MCF 10A (cell line): ENCODE results near the gene DENND5A. TPM values are rescaled to one million over a fixed set of nuclear protein-coding genes. Genes with fewer than 3 reads are reported as not detected.
A peak's percentile ranks its signal among the peaks of the same experiment; 100 is the strongest.

Experiments
- BruUV-seq: library from RNA; stranded (reverse); fragments of 400-500 nt; replicated peaks from 2 replicates; lab custom pipeline; 2021; lab: Mats Ljungman, UMichigan
- CTCF ChIA-PET: fragments of 300-600 bp; sonication (Branson Sonifier 250); formaldehyde crosslinking; extraction: SDS; loops from one replicate; lab custom pipeline; 2021; ENCODE audit warnings: antibody characterized with exemption, inconsistent platforms; lab: Yijun Ruan, JAX
- POLR2A ChIA-PET: fragments of 300-600, 350-650 bp; sonication (Branson Sonifier 250); formaldehyde crosslinking; extraction: SDS; loops from one replicate; lab custom pipeline; 2020; ENCODE audit warnings: antibody characterized with exemption, inconsistent platforms; lab: Yijun Ruan, JAX
- DNase-seq: peaks from one replicate; pipeline ENCODE4 v3.0.0-alpha.2; 2018; ENCODE audit not compliant: unreplicated experiment
- H3K27ac Mint-ChIP-seq: one replicate; pipeline ENCODE4 v1.8.0; 2022; ENCODE audit warnings: mild to moderate bottlenecking, low read depth, mixed read lengths; ENCODE audit not compliant: unreplicated experiment
- H3K27me3 Mint-ChIP-seq: one replicate; pipeline ENCODE4 v1.8.0; 2022; ENCODE audit warnings: mixed read lengths; ENCODE audit not compliant: insufficient read depth, unreplicated experiment
- H3K36me3 Mint-ChIP-seq: one replicate; pipeline ENCODE4 v1.8.0; 2022; ENCODE audit warnings: mild to moderate bottlenecking, moderate library complexity, mixed read lengths; ENCODE audit not compliant: insufficient read depth, unreplicated experiment
- H3K4me1 Mint-ChIP-seq: one replicate; pipeline ENCODE4 v1.8.0; 2022; ENCODE audit warnings: mixed read lengths; ENCODE audit not compliant: insufficient read depth, unreplicated experiment
- H3K4me3 Mint-ChIP-seq: one replicate; pipeline ENCODE4 v1.8.0; 2022; ENCODE audit warnings: mild to moderate bottlenecking, moderate library complexity, mixed read lengths; ENCODE audit not compliant: unreplicated experiment
- H3K9me3 Mint-ChIP-seq: one replicate; pipeline ENCODE4 v1.8.0; 2022; ENCODE audit warnings: mixed read lengths; ENCODE audit not compliant: unreplicated experiment
- CTCF ChIP-seq: fragments of 200-600 bp; IDR thresholded peaks from one replicate; pipeline ENCODE4 v1.8.0; 2022; ENCODE audit warnings: antibody characterized with exemption, mild to moderate bottlenecking; ENCODE audit not compliant: unreplicated experiment
- intact Hi-C: fragments of 100-400 bp; cut with micrococcal nuclease; formaldehyde crosslinking; loops from 2 replicates; pipeline ENCODE4 v1.14.1; 2022
- total RNA-seq: library from RNA; stranded (reverse); gene quantifications from 2 replicates; pipeline ENCODE4 v1.2.3, GENCODE V29; 2022

DENND5A gene
- total RNA-seq, 1 experiment from 2014 or later = 55.4 TPM

GRCh38 chr11:9310485-9311090 is 45.4 kb upstream of the DENND5A start:
- no peak for TF ChIP-seq CTCF
- no TSS peak for BruUV-seq
- ChIA-PET CTCF (interaction anchor here (0.6 kb wide), 2 partner anchors 41 to 449 kb away, joined by 3 to 4 read pairs; no protein-coding TSS in a partner anchor), POLR2A (interaction anchor here (0.7 to 6.4 kb wide), 2 partner anchors 30 to 76 kb away, joined by 4 to 109 read pairs; partner anchors contain the start of gene IPO7)
- peak overlapping the region; percentile 11 for H3K27ac Mint-ChIP-seq
- no peaks in the 10 kb centered on the region for H3K27me3 Mint-ChIP-seq
- DNase-seq = no peak
- intact Hi-C loops = no loop called here
- peaks cover 7% of the 10 kb centered on the region for H3K9me3 Mint-ChIP-seq
- H3K4me1 Mint-ChIP-seq = peaks cover 20% of the 10 kb centered on the region
- no peak overlapping the region for H3K4me3 Mint-ChIP-seq
- peaks cover 14% of the 10 kb centered on the region for H3K36me3 Mint-ChIP-seq

GRCh38 chr11:9304178-9304577 is 39.0 kb upstream of the DENND5A start:
- H3K4me3 Mint-ChIP-seq = no peak overlapping the region
- H3K27me3 Mint-ChIP-seq = no peaks in the 10 kb centered on the region
- POLR2A ChIA-PET = interaction anchor here (0.6 kb wide), 1 partner anchor 126 kb away, joined by 3 read pairs; no protein-coding TSS in a partner anchor
- TF ChIP-seq CTCF = no peak
- DNase-seq = no peak
- BruUV-seq = no TSS peak
- peaks cover 8% of the 10 kb centered on the region for H3K36me3 Mint-ChIP-seq
- CTCF ChIA-PET = no interaction called here
- no peak overlapping the region for H3K27ac Mint-ChIP-seq
- intact Hi-C loops = no loop called here
- H3K4me1 Mint-ChIP-seq = peaks cover 6% of the 10 kb centered on the region
- H3K9me3 Mint-ChIP-seq = peaks cover 7% of the 10 kb centered on the region

DNA sequence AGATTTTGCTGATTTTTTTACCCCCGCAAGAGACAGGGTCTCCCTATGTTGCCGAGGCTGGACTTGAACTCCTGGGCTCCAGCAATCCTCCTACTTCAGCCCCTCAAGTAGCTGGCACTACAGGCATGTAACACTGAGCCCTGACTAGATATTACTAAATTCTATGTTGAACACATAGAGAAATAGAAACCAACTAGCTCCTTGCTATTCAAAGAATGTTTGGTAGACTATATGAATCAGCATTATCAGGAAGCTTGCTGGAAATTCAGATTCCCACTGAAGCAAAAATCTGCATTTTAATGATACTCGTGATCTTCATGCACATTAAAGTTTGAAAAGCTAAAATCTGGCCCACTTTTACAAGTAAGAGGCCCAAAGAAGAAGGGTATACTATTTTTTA is 37.3 kb upstream of the DENND5A start:
- Mint-ChIP-seq H3K27me3 (no peaks in the 10 kb centered on the region), H3K27ac (no peak overlapping the region), H3K4me1 (no peaks in the 10 kb centered on the region), H3K36me3 (peaks cover 9% of the 10 kb centered on the region), H3K4me3 (no peak overlapping the region), H3K9me3 (no peaks in the 10 kb centered on the region)
- intact Hi-C loops = no loop called here
- no peak for DNase-seq
- CTCF ChIA-PET = no interaction called here
- POLR2A ChIA-PET = interaction anchor here (1.1 kb wide), 1 partner anchor 11 kb away, joined by 3 read pairs; no protein-coding TSS in a partner anchor
- no peak for TF ChIP-seq CTCF
- no TSS peak for BruUV-seq

DNA sequence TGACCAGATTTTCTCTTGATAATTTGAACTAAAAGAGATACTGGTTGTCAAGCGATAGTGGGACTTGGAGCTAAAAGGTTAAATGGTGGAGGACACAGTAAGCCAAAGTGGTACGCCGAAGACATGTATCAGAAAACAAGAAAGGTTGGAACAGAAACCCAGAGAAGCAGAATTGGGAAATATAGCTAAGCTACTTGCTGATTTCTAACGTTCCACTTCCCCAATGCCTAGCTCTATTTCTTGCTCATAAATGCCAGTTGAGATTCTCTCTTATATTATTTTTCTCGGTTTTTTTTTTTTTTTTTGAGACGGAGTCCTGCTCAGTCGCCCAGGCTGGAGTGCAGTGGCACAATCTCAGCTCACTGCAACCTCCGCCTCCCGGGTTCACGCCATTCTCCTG is 36.6 kb upstream of the DENND5A start:
- H3K27me3 Mint-ChIP-seq = no peaks in the 10 kb centered on the region
- H3K4me3 Mint-ChIP-seq = no peak overlapping the region
- CTCF ChIA-PET = interaction anchor here (1.0 kb wide), 1 partner anchor 63 kb away, joined by 3 read pairs; no protein-coding TSS in a partner anchor
- no TSS peak for BruUV-seq
- H3K9me3 Mint-ChIP-seq = no peaks in the 10 kb centered on the region
- DNase-seq = no peak
- no peak overlapping the region for H3K27ac Mint-ChIP-seq
- no peaks in the 10 kb centered on the region for H3K4me1 Mint-ChIP-seq
- POLR2A ChIA-PET = interaction anchor here (0.6 kb wide), 1 partner anchor 258 kb away, joined by 4 read pairs; no protein-coding TSS in a partner anchor
- H3K36me3 Mint-ChIP-seq = peaks cover 14% of the 10 kb centered on the region
- no peak for TF ChIP-seq CTCF
- intact Hi-C loops = no loop called here
